Activated gamma-delta T cell treated with anti-CD3 and anti-CD28 coated beads, Interleukin-2, amount 50 U/mL, for 16 hours (primary cell): ENCODE data around the gene HSPB7.
"Not testable (repeated sequence)": the region's sequence is repeated elsewhere in the genome, so short reads cannot be mapped to it uniquely, and the experiment has no call there.

Source experiments
- DNase-seq: peaks from one replicate; pipeline ENCODE4 v3.0.0-alpha.2; 2020; ENCODE audit warnings: low read depth

HSPB7 gene

DNA sequence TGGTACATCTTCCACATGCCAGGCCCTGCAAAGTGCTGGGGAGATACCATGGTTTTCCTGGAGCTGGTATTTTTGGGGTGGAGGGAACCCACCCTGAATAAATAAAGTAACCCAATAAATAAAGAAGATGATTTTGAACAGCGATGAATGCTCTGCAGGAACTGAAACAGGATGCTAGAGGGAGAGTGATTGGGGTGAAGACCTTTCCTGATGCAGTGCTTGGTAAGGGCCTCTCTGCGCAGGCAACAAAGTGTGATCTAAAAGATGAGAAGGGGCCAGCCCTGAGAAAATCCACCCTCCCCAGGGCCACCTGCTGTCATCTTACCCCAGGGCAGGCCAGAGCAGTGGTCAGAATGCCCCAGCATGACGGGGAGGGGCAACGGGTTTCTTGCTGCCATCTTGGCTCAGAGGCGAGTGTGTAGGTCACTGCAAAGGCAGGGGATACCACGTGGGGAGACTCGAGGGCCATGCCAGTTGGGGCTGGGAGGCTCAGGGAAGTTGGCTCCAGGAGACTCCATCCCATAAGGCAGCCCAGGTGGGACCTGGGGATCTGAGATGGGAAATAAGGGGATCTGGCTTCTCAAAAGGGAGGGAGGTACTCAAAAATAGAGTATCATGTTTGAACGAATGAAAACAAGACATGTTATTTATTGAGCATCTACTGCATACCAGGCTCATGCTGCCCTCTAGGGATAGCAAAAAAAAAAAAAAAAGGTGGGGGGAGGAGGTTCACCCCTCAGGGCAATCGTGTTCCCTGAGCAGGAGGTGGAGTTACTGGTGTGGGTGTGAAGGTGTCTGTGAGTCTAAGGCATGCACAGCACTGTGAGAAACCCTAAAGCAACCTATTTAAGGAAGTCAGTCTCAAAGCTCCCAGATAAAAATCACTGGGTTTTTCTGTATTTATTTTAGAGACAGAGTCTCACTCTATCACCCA lies 11.0 kb downstream of the HSPB7 start:
- DNase-seq, result no peak

DNA sequence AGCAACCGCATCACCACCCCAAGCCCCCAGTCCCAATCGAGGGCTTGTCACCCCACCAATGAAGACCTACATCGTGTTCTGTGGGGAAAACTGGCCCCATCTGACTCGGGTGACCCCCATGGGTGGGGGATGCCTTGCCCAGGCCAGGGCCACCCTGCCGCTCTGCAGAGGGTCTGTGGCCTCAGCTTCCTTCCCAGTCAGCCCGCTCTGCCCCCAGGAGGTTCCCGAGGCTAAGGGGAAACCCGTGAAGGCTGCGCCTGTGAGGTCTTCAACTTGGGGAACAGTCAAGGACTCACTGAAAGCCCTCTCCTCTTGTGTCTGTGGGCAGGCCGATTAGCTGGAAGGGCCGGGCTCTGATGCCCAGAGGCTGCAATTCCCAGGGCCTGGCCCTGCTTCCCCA lies 11.8 kb downstream of the HSPB7 start:
- no peak for DNase-seq

DNA sequence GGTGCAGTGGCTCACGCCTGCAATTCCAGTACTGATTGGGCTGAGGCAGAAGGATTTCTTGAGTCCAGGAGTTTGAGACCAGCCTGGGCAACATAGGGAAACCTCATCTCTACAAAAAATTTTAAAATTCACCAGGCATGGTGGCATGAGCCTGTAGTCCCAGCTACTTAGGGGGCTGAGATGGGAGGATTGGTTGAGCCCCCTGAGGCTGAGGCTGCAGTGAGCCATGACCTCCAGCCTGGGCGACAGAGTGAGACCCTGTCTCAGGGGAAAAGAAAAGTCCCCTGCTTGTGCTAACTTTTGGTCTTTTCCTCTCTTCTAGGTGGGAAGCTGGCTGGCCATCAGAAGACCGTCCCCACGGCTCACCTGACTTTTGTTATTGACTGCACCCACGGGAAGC lies 12.2 kb downstream of the HSPB7 start:
- DNase-seq, result no peak

DNA sequence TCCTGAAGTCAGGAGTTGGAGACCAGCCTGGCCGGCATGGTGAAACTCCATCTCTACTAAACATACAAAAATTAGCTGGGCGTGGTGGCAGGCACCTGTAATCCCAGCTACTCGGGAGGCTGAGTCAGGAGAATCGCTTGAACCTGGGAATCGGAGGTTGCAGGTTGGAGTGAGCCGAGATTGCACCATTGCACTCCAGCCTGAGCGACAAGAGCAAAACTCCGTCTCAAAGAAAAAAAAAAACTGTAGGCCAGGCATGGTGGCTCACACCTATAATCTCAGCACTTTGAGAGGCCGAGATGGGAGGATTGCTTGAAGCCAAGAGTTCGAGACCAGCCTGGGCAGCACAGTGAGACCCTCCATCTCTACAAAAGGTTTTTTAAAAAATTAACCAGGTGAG lies 16.6 kb downstream of the HSPB7 start:
- DNase-seq, result not testable (repeated sequence)

DNA sequence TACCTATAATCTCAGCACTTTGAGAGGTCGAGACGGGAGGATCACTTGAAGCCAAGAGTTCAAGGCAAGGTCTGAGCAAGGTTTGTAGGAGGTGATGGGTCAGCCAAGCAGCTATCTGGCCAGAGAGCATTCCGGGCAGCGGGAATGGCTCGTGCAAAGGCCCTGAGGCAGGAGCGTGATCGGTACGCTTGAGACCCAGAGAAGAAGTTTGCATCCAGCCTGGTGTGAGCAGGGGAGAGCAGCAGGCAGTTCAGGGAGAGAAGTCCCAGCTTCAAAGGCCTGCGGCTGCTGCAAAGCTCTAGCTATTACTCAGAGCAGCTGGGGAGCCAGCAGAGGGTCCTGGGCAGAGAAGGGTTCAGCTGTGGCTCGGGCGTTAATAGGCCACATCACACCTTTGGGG lies 18.9 kb downstream of the HSPB7 start:
- no peak for DNase-seq

DNA sequence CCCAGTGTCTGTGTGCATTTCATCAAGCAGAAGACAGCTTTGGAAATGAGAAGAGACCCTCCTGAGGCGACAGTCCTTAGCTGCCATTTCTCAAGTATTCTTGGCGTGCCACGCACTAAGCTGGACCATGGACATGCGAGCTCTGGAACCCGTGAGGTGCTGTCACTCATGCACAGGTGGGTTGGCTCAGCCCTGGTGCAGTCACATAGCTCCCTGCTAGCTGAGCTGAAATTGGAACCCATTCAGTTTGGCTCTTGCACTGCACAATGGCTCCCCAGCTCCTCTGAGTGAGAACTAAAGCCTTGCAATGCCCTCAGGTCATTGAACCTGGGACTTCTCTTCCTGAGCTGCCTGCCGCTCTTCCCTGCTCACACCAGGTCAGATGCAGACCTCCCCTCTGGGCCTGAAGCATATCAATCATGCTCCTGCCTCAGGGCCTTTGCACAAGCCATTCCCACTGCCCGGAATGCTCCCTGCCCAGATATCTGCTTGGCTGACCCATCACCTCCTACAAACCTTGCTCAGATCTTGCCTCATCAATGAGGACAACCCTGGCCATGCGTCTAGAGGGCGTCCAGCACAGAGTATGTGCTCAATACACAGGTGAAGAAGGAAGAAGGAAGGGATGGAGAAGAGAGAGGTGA lies 20.1 kb downstream of the HSPB7 start:
- DNase-seq, result no peak

DNA sequence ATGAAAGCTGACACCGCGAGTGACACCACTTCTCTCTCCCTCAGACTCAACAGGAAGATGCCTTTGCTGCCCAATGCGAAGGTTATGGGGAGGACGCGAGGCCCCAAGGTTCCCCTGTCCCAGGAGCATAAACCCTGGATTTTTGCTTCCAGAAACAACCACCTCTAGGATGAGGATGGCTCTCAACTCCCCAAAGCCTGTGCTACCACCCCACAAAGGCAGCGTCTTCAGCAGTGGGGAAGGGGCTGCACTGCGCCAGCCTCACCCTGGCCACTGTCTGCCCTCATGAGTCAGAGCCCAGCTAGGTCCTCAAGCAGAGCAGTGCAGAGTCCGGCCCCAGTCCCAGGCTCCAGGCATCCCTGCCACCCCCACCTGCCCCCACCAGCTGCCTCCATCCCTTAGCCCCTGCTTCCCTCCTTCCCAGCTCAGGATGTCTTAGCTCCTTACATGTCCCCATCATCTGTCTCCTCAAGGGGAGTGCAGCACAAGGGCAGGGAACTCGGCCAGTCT lies 20.7 kb downstream of the HSPB7 start:
- DNase-seq, result no peak

DNA sequence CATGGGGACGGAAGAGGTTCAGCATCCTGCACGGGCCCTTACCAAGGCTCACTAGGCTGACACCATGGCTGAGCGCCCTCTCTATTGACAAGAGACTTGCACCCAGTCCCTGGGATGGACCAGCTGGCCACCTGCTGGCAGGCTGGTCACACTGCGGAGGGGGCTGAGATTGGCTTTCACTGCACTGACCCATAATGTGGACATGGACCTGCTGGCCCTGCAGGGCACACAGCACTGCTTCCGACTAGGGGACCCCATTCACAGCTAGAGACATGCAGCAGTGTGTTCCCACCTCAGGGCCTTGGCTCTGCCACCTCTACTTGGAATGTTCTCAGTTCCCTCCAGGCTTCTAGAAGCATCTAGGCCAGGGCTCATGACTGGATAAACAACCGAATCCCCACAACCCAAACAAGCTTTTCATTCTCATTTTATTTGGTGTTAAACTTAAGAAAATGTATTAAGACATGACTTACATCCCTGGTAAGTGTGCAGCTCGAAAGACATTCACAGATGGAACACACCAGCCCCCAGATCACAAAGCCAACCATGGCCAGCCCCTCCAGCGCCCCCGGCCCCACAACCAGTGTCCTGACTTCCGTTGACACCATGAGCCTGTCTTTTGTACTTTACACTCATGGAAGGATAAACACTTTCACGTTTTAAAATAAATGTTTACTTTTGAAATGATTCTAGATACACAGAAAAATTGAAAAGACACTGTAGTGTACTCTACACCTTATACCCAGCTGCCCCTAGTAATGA lies 23.1 kb downstream of the HSPB7 start:
- peak; percentile 32 for DNase-seq

DNA sequence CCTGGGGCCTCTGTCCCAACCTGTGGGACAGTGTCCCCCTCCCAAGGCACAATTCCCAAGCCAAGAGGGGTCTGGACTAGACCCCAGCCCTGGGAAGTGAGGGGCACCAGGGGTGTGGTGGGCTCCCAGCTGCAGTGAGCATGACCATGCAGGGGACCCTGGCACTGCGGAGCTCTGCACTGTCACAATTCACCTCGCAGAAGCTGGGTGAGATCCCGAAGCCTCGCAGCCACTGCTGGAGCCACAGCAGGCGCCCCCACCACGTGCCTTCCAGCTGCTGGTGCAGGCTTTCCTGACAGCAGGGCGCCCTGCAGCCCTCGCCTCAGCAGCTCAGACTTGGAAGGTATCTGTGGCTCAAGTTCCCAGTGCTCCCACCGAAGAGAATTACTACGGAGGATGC lies 23.8 kb downstream of the HSPB7 start:
- DNase-seq, result no peak

DNA sequence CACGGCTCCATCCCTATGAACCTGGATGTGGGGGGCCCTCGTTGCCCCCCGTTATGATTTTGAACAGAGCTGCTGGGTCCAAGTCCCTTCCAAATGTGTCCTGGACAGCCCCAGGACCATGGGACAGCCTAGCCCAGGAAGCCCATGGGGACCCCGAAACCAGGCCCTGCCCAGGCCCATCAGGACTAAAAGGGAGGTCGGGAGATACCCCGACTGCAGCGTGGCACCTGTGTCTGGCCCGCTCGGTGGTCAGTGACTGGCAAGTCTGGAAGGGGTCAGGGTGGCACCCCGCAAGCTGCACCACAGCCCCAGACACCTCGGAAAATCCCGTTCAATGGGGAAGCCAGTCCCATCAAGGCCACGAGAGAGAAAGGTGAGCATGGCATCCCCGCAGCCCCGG lies 24.2 kb downstream of the HSPB7 start:
- DNase-seq, result no peak

DNA sequence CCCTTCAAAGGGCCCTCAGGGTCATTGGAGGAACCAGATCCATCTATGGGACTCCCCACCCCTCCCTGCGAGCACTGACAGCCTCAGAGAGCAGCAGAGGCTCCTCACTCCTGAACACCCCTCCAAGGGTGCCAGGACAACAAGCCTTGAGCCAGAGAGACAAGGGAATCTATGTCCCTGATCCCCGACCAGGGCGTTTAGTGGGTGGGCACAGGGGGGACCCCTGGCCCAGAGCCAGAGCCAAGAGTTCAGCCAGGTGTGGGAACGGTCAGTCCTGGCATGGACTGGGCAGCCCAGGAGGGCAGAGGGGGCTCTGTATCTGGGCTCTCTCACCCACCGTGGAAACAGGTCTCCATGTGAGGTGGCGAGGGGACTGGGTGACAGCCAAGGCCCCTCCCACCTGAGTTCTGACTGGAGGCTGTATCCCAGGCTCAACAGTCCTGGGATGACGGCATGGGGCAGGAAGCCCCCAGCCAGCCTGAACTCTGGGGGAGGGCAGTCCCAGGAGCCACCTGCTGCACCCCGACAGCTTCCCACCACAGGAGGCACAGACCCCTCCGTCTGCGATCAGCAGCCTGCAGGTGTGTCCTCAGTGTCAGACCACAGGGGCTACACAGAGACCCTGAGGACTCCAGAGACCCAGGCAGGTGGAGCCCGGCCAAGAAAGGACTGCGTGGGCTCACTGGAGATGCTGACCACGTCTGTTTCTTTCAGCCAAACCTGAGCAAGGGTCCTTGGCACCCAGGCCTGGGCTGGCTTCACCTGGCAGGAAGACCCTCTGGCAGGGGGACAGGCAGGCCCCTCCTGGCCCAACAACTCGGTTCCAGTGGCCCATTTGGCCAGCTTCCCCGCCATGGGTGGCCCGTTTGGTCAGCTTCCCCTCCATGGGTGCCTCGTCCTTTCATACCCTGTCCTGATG lies 25.0 kb downstream of the HSPB7 start:
- DNase-seq, result no peak

DNA sequence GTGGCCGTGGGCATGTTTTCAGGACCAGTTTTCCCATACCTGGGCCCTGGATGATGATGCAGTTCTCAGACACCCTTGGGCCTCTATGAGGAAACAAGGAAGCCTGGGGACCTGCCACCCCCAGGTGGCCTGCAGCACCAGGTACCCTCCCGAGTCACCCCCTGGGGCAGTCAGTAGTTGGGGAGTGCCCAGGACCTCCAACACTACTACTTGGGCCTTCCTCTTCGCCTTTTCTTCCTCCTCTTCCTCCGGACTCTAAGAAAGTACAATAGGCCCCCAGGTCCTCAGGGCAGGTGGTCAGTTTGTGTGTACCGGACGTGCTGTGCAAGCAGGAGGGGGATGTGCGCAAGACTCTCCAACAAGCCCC lies 25.7 kb downstream of the HSPB7 start:
- no peak for DNase-seq

DNA sequence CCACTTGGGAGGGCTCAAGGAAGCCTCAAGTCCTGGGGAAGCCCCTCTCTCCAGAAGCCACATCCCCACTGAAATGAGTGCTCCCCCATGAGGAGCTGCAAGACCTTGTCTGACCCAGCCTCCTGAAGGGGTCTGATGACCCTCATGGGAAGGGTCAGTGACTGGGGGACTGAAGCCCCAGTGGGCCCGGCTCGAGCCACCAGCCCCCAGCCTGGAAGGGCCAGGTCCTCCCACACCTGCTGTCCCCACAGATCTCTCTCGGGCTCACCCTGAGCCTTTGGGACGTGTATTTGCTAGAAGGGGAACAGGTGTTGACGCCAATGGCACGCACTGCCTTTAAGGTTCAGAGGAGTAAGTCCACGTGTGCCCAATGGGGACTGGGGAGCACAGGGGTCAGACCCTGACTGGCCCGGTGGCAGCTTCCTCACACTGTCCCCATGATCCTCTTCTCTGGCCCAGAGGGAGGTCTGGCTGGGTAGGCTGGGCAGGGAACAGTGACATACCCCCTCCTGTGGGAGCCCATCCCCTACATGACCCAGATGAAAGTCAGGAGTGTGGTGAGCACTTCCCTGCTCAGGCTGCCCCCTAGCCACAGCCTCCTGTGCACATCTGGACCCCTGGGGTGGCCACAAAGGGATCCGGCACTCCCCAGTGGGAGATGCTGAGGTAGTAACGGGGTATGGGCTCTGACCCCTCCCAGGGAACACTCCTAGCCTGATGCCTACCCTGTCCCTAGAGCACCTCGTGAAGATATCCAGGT lies 26.2 kb downstream of the HSPB7 start:
- no peak for DNase-seq

DNA sequence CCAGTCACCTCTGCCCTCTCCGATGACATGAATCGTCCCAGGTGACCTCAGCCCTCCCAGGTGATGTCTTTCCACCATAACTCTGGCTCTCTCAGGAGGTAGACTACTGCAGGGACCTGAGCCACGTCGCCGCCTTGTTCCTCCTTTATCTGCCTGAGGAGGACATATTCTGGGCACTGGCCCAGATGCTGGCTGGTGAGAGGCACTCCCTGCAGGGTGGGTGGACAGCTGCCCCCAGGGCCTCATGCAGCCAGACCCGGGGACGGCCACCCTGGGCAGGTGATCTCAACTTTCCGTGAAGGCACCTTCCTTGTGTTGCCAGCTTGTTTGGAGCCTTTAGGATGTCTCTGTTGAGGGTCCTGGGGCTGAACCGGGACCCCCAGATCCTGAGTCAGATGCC lies 28.1 kb downstream of the HSPB7 start:
- DNase-seq, result no peak

DNA sequence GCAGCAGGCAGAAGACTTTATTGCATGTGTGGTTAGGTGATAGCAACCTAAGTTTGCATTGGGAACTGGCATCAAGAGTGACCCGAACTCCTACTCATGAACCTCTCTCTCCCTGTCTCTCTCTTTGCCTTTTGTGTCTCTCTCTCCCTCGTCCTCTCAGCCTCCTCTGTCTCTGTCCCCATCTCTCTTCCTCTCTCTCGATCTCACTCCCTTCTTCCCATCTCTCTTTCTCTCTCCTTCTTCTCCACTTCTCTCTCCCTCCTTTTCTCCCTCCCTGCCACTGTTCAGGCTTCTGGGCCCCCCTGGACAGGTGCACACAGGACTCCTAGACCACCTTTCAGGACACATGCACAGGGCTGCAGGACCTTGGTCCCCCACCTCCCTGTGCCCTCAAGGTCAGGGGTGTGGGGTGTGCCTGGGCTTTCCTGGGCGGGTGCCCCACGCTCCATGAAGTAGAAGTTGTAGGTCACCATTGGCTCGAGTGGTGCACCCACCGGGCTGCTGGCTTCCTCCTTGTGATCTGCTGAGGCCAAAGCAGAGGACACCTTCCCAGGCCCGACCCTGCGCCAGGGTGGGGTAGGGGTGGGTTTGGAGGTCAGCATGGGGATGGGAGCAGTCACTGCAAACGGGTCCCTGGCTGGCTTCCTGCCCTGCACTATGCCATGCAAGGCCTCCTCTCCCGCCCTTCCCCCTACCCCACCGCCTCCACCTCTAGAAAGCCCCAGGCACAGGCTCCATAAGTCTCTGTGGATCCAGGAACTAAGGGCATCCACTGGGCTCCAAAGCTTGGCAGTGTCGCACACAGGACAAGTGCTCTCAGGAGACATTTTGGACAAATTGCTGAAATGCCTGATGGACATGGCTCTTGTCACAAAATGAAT lies 28.7 kb downstream of the HSPB7 start:
- DNase-seq, result no peak

DNA sequence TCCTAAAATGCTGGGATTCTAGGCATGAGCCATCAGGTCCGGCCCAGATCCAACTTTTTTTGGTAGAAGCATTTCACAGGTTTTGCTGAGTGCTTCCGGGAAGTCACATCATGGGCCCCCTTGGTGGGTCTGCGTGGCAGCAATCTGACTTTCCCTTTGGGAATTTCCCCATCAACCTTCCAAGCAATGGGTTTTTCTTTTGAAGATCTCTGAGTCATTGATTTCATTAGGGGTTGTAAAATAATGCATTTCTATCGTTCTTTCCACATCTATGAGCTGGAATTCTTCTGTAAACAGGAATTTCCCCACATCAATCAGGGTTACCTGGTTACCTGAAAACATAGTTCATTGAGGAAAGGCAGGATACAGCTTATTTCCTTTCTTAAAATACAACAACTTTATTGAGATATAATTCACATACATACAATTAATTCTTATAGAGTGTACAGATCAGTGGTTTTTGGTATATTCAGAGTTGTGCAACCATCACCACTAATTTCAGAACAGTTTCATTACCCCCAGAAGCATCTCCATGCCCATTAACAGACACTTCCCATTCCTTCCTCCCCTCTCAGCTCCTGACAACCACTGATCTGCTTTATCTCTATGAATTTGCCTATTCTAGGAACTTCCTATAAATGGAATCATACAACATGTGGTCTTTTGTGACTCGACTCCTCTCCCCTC lies 32.1 kb downstream of the HSPB7 start:
- no peak for DNase-seq

DNA sequence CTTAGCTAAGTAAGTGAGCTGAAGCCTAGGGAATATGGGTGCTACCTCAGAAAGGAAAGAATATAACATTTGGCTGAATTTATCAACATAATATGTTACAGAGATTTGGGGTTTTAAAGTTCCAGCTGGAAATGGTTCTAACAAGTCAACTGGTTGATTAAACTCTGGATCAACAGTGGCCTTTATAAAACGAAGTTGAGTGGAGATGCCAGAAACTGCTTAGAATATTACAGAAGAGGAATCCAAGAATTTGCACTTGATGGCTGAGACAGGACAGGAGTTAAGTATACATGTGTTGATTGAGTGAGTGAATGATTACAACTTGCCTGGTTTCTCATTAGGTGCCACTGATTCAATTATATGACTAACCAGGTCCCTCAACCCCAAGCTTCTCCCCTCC lies 34.6 kb downstream of the HSPB7 start:
- DNase-seq, result no peak

DNA sequence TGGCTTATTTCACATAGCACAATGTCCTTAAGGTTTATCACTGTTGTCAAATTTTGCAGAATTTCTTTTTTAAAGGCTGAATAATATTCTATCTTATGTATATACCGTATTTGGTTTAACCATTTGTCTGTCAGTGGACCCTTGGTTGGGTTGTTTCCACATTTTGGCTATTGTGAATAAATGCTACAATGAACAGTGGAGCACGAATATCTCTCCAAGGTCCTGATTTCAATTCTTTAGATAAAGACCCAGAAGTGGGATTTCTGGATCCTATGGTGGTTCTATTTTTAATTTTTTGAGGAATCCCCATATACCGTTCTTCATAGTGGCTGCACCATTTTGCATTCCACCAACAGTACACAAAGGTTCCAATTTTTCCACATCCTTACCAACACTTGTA lies 36.2 kb downstream of the HSPB7 start:
- DNase-seq, result no peak

DNA sequence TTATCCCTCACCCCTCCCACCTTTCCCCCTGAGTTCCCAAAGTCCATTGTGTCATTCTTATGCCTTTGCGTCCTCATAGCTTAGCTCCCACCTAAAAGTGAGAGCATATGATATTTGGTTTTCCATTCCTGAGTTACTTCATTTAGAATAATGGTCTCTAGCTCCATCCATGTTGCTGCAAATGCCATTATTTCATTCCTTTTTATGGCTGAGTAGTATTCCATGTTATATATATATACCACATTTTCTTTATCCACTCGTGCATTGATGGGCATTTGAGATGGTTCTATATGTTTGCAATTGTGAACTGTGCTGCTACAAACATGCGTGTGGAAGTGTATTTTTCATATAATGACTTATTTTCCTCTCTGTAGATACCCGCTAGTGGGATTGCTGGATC lies 39.9 kb downstream of the HSPB7 start:
- not testable (repeated sequence) for DNase-seq
